ENCODE results near the gene TMEM139.

The TMEM139 gene

DNA sequence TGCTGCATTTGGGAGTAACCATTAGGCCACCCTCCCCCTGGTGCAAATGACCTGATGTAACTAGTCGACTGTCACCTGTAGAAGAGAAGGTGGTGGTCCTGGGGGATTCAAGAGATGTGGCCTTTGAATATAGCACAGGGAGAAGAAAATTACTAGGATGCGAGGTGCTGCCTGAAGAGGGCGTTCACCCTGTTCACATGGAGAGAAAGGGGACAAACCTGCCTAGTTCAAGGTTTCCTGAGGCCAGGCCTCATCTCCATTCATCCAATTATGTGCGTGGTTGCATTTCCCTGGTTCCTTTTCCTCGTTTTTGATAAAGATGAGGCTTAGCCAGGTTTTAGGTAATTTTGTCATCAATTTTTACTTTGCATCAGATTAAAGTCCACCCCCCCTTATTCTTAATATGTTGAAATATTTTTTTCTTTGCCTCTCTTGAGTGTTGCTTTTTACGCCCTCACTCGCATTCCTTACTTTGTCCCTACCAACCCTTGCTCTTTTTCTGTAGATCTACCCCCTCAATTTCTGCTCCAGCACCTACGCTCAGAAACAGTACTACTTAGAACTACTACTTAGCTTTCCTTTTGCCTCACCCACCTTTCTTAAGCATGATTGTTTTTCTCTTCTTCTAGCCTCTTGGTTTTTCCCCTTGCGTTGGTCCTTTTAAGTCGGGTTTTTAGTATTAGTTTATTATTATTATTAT is 44.9 kb downstream of the TMEM139 start:
- DNase-seq: peak in 1 of 2 experiments; percentile 12

DNA sequence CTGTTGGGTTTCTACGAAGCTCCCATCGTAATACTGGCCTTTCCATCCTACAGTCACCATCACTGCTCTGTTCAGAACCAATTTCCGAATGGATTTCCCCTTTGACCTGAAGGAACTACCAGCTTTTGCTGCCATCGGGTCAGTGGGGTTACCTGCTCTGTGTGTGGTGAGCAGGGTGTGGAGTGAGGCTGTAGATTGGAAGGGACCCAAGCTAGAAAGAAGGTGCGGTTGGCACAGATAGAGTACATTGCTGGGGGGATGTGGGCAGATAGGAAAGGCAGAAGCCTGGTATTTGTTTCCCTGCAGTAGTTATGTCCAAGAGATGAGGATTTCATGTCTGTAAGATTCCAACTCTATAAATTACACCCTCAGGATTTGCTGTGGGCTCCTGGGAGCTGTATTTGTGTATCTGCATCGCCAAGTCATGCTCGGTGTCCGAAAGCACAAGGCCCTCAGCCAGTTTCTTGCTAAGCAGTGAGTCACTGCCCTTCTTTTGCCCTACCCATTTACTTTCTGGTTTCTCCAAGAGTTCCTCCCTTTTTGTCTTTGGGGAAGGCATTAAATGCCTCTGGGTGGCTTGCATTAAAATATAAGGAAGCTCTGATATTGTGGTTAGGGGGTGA is 46.5 kb downstream of the TMEM139 start:
- DNase-seq: no peak

DNA sequence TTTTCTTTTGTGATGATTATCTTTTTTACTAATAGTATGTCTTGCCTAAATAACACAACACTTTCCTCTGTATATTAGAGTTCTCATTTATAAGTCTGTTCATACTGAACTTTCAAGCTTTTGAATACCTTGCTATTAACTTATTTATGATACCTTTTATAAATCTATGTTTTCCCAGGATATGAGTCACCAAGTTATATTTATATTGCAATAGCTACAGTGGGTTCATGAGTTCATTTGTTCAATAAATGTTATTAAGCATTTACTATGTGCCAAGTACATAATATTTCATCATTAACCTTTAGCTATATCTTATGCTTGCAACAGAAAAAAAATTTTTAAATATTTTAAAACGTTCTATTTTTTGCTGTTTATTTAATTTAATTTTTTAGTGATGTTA is 49.5 kb downstream of the TMEM139 start:
- DNase-seq: no peak

DNA sequence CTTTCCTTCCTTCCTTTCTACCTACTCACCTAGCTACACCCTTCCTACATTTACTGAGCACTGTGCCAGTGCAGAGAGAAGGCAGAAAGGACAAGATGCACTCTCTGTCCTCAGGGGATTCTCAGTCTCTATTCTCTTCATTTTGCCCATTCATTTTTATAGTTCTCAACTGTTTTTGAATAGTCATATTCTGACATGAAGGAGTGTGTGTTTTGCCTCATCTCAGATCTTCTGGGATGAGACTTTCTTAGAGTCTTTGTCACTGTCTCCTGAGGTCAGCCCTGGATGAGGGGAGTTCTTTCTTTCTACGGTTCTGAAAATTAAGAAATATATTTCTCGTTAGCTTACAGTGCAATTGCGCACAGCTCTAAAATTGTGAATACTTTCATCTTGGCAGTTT is 52.5 kb downstream of the TMEM139 start:
- DNase-seq: no peak
